D341Med (cell line): ENCODE measurements around the gene TACC3.

ENCODE experiments used
- DNase-seq: peaks from one replicate; pipeline ENCODE4 v3.0.0; 2012; ENCODE audit warnings: low spot score

The TACC3 gene

GRCh38 chr4:1723131-1723801 is 1.9 kb downstream of the TACC3 start:
- no peak for DNase-seq

GRCh38 chr4:1725521-1725920 is 4.2 kb downstream of the TACC3 start:
- no peak for DNase-seq

GRCh38 chr4:1726146-1726934 is 5.0 kb downstream of the TACC3 start:
- peak; percentile 85 for DNase-seq

DNA sequence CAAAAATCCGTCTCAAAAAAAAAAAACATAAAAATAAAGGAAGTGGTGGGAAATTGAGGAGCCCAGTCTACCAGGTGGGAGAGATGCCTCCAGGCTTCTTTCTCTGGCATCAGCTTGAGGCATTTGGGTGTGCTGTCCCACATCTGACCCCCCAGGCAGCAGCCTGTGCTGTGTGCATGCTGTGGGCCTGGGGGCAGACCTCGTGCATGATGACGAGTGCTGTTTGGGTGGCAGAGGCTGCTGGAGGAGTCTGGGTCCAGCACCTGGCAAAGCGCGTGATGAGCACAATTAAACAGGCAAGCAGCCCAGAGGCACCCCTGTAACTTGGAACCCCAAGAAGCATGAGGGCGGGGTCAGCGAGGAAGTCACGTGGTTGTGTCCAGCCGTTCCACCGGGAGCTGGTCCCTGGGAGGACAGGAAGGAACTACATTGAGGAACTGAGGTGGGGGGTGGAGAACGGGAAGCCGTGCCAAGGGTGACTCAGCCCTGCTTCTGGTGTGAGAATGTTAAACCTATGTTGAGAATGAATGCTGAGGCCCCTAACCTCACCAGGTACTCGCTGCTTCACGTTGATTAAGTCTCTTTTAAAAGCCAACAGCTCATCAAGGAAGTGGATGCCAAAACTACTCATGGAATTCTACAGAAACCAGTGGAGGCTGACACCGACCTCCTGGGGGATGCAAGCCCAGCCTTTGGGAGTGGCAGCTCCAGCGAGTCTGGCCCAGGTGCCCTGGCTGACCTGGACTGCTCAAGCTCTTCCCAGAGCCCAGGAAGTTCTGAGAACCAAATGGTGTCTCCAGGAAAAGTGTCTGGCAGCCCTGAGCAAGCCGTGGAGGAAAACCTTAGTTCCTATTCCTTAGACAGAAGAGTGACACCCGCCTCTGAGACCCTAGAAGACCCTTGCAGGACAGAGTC is 6.1 kb downstream of the TACC3 start:
- DNase-seq: no peak

DNA sequence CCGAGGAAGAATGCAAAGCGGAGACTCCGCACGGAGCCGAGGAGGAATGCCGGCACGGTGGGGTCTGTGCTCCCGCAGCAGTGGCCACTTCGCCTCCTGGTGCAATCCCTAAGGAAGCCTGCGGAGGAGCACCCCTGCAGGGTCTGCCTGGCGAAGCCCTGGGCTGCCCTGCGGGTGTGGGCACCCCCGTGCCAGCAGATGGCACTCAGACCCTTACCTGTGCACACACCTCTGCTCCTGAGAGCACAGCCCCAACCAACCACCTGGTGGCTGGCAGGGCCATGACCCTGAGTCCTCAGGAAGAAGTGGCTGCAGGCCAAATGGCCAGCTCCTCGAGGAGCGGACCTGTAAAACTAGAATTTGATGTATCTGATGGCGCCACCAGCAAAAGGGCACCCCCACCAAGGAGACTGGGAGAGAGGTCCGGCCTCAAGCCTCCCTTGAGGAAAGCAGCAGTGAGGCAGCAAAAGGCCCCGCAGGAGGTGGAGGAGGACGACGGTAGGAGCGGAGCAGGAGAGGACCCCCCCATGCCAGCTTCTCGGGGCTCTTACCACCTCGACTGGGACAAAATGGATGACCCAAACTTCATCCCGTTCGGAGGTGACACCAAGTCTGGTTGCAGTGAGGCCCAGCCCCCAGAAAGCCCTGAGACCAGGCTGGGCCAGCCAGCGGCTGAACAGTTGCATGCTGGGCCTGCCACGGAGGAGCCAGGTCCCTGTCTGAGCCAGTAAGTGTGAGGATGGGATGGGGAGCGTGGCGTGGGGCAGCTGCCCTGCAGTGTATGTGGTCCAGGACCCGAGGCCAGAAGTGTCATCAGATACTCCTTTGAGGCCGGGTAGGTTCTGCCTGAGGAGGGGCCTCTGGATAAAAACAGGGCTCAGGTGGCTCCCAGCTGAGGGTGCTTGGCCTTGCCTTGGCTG is 7.0 kb downstream of the TACC3 start:
- DNase-seq: peak; percentile 40

- DNase-seq: peak; percentile 12
Measured at GRCh38 chr4:1730532-1731135, 9.3 kb downstream of the TACC3 start.

GRCh38 chr4:1731180-1731579 is 9.9 kb downstream of the TACC3 start:
- peak; percentile 10 for DNase-seq

- DNase-seq: no peak
Measured at GRCh38 chr4:1732911-1733310, 11.6 kb downstream of the TACC3 start.

- no peak for DNase-seq
Measured at GRCh38 chr4:1735215-1735614, 13.9 kb downstream of the TACC3 start.

DNA sequence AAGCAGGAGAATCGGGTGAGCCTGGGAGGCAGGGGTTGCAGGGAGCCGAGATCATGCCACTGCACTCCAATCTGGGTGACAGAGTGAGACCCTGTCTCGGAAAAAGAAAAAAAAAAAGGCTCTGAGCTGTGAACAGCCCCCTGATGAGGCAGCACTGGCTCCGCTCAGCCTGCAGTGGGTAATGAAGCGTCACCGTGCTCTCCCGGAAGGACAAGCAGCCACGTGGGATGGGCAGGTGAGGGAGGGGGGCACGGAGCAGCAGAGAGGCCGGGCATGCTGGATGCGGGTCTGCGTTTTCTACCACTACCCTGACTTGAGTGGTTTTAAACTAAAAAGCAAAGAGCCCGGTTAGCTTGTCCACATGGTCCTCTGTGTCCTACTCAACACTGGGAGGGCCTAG is 15.5 kb downstream of the TACC3 start:
- DNase-seq: no peak

- no peak for DNase-seq
Measured at GRCh38 chr4:1737666-1738065, 16.3 kb downstream of the TACC3 start.

DNA sequence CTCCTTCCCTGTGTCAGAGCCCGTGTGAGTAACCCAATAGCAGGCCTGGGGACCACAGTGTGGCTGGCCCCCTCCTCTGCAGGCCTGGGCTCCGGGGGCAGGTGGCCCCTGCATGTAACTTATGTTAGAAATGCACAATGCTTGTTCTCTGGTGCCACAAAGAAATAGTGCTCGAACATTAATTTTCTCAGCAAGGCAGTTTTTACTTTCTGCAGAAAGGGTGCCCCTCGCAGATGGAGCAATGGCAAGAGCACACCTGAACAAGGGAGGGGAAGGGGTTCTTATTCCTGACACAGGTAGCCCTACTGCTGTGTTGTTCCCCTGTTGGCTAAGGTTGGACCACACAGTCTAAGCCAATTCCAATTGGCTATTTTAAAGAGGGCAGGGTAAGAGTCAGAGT is 17.1 kb downstream of the TACC3 start:
- DNase-seq: no peak

GRCh38 chr4:1739358-1739757 is 18.0 kb downstream of the TACC3 start:
- DNase-seq: no peak

DNA sequence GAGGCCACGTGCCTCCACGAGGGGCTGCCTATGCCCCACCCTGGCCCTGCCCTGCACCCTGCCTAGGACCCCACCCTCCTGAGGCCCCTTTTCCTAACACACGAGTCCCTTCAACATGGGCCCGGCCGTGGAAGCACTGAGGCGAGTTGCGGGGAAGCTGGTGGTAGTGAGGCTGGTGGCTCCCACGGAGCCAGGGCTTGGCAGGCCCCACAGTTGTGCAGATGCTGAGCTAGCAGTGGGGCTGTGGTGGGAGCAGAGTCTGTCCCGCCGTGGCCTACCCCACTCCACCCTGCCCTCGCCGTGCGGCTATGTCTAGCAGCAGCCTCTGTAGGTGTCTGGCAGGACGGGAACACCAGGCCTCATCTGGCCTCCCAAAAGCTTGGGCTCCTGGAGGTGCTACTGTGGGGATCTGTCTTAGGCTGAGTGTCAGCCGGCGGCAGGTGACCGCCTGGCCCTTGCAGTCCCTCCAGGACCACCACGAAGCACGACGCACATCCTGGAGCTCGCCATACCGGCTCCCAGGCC is 18.8 kb downstream of the TACC3 start:
- no peak for DNase-seq

GRCh38 chr4:1741208-1741607 is 19.9 kb downstream of the TACC3 start:
- DNase-seq: no peak

DNA sequence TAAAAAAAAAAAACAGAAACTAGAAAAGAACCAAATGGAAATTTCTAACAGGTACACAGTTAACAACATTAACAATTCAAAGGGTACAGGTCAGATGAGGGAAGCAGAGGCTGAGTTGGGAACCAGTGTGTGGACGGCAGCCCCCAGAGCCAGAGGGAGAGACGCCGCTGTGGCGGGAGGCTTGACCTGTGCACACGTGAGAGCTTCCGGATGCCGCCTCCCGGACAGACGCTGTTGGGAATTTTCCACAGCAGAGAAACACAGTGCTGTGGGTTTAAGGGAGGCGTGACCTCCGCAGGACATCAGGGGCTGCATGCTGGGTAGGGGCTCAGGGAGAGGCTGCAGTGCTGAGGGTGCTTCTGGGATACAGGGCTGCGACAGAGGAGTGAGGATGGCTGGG is 22.2 kb downstream of the TACC3 start:
- DNase-seq: no peak

DNA sequence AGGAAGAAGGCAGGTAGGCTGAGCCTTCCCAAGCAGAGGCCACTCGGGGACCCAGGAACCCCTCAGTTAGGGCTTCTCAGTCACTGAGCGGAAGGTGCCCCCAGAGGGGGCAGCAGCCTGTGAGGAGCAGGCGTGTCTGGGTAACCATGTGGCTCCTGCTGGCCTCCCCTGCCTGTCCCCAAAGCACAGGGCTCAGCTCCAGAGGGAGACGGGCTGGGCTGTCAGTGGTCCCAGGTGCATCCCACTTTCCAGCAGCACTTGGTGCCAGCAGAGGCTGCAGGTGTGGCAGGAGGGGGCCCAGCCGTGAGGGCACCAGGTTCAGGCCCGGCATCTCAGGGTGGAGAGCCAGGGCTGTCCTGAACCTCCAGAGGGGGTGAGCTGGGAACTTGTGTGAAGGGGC is 22.7 kb downstream of the TACC3 start:
- DNase-seq: no peak

- no peak for DNase-seq
Measured at GRCh38 chr4:1744552-1744951, 23.2 kb downstream of the TACC3 start.

DNA sequence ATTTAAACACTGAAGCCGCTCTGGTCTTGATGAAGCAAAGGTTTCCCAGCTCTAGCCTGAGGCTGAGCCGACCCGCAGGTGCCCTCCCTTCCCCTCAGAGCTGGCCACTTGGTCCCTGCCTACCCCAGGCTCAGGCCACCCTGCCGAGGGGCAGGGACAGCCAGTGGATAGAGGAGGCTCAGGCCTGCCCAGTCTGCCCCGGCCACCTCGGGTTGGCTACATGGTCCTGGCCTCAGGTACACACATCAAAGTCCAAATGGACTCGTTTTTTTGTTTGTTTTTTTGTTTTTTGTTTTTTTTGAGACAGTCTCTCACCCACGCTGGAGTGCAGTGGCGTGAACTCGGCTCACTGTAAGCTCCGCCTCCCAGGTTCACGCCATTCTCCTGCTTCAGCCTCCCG is 23.8 kb downstream of the TACC3 start:
- DNase-seq: no peak

- DNase-seq: no peak
Measured at GRCh38 chr4:1745697-1746096, 24.4 kb downstream of the TACC3 start.

GRCh38 chr4:1746265-1746691 is 25.0 kb downstream of the TACC3 start:
- peak; percentile 92 for DNase-seq
